Tibial nerve (tissue), 4 donors: ENCODE results near the gene KIF3C. TPM values are rescaled to one million over a fixed set of nuclear protein-coding genes. Genes with fewer than 3 reads are reported as not detected.
A peak's percentile ranks its signal among the peaks of the same experiment; 100 is the strongest.
"Not testable (repeated sequence)": the region's sequence is repeated elsewhere in the genome, so short reads cannot be mapped to it uniquely, and the experiment has no call there.

Experiments
- DNase-seq, 2 donors: peaks; one replicate each; pipeline ENCODE4 v3.0.0-alpha.2; 2019; ENCODE audit warnings: low spot score in 2 of 2
- H3K27ac ChIP-seq, 4 donors: fragments of 200-600 bp; sonication (generic) in 3 of 4; one replicate each; pipeline ENCODE4 v1.5.1; 2017 to 2019; ENCODE audit warnings: mild to moderate bottlenecking in 1 of 4
- H3K27me3 ChIP-seq, 2 donors: fragments of 200-600 bp; sonication (generic) in 1 of 2; one replicate each; pipeline versions ENCODE4 v1.5.1 to v1.6.0; 2017 to 2019
- H3K36me3 ChIP-seq, 3 donors: fragments of 200-600 bp; sonication (generic); one replicate each; pipeline ENCODE4 v1.5.1; 2018 to 2019
- H3K4me1 ChIP-seq, 4 donors: fragments of 200-600 bp; sonication (generic) in 3 of 4; one replicate each; pipeline ENCODE4 v1.5.1; 2017 to 2019
- H3K4me3 ChIP-seq, 4 donors: fragments of 200-600 bp; sonication (generic) in 3 of 4; one replicate each; pipeline ENCODE4 v1.5.1; 2017 to 2019; ENCODE audit warnings: mild to moderate bottlenecking in 1 of 4, moderate library complexity in 1 of 4
- H3K9me3 ChIP-seq, 4 donors: fragments of 200-600 bp; sonication (generic) in 3 of 4; one replicate each; pipeline ENCODE4 v1.5.1; 2017 to 2019
- CTCF ChIP-seq, 5 experiments: fragments of 200-600 bp in 3 of 5; fragments of 450-650 bp in 2 of 5; sonication (generic) in 3 of 5; IDR thresholded peaks; one replicate each; pipeline ENCODE4 v1.5.1; 2016 to 2019; ENCODE audit warnings: antibody characterized with exemption in 5 of 5, mild to moderate bottlenecking in 3 of 5, moderate library complexity in 2 of 5
- EP300 ChIP-seq, 2 donors: sonication (generic); formaldehyde crosslinking; IDR thresholded peaks; one replicate each; pipeline ENCODE4 v1.6.1; 2017; ENCODE audit warnings: antibody characterized with exemption in 2 of 2, mild to moderate bottlenecking in 1 of 2
- POLR2A ChIP-seq, 2 donors: fragments of 450-650 bp; IDR thresholded peaks; one replicate each; pipeline ENCODE4 v1.6.1; 2017; ENCODE audit warnings: antibody characterized with exemption in 2 of 2, mild to moderate bottlenecking in 2 of 2, moderate library complexity in 2 of 2
- WGBS, 2 donors: methylation state at CpG; one replicate each; pipeline ENCODE4 v1.1.5; 2018; 5-methylcytosine and 5-hydroxymethylcytosine counted together
- total RNA-seq, 4 donors: library from RNA; depleted of rRNA; stranded (reverse); fragments of >200 nt; gene quantifications; one replicate each; pipeline ENCODE4 v1.1.0, GENCODE V29; 2016

KIF3C gene
- total RNA-seq, 4 donors from 2014 or later, result 20.2 to 31.9 (median 22.8) TPM

GRCh38 chr2:26008095-26008494 lies 25.8 kb upstream of the KIF3C start:
- Histone ChIP-seq H3K27ac (no peak overlapping the region), H3K9me3 (no peaks in the 10 kb centered on the region), H3K4me3 (no peak overlapping the region), H3K36me3 (no peaks in the 10 kb centered on the region), H3K4me1 (peaks cover 0 to 12% (median 5%) of the 10 kb centered on the region in 4 donors), H3K27me3 (no peaks in the 10 kb centered on the region)
- no peak for DNase-seq
- no peak for TF ChIP-seq POLR2A (IDR thresholded peaks at IDR 0.05)
- TF ChIP-seq CTCF (IDR thresholded peaks at IDR 0.05), result no peak
- no peak for TF ChIP-seq EP300 (IDR thresholded peaks at IDR 0.05)
- 91 to 100% methylated on average over 1 of the region's 1 CpG for WGBS, 2 donors

GRCh38 chr2:26002632-26003310 lies 20.5 kb upstream of the KIF3C start:
- Histone ChIP-seq H3K9me3 (no peaks in the 10 kb centered on the region), H3K4me3 (no peak overlapping the region), H3K27ac (peak overlapping the region in 2 of 4 donors; percentile 66 to 71), H3K36me3 (no peaks in the 10 kb centered on the region), H3K4me1 (peaks cover 0 to 29% (median 18%) of the 10 kb centered on the region in 4 donors), H3K27me3 (no peaks in the 10 kb centered on the region)
- TF ChIP-seq POLR2A (IDR thresholded peaks at IDR 0.05), result no peak
- no peak for TF ChIP-seq CTCF (IDR thresholded peaks at IDR 0.05)
- TF ChIP-seq EP300 (IDR thresholded peaks at IDR 0.05), result peak in 1 of 2 donors; percentile 35
- 70 to 71% methylated on average over 9 of the region's 9 CpGs for WGBS, 2 donors
- DNase-seq, result peak in 1 of 2 donors; percentile 48

- peak; percentile 28 to 65 for DNase-seq
- Histone ChIP-seq H3K9me3 (no peaks in the 10 kb centered on the region), H3K27me3 (no peaks in the 10 kb centered on the region), H3K27ac (peak overlapping the region; percentile 14 to 71 (median 60)), H3K4me1 (peaks cover 0 to 29% (median 18%) of the 10 kb centered on the region in 4 donors), H3K36me3 (no peaks in the 10 kb centered on the region), H3K4me3 (no peak overlapping the region)
- TF ChIP-seq POLR2A (IDR thresholded peaks at IDR 0.05), result no peak
- TF ChIP-seq EP300 (IDR thresholded peaks at IDR 0.05), result peak; percentile 62 to 71
- TF ChIP-seq CTCF (IDR thresholded peaks at IDR 0.05), result no peak
- 7 to 13% methylated on average over 4 of the region's 4 CpGs for WGBS, 2 donors
Measured at GRCh38 chr2:26001743-26002351, 19.6 kb upstream of the KIF3C start.

- Histone ChIP-seq H3K27me3 (no peaks in the 10 kb centered on the region), H3K27ac (peak overlapping the region in 1 of 4 donors; percentile 57), H3K36me3 (no peaks in the 10 kb centered on the region), H3K9me3 (no peaks in the 10 kb centered on the region), H3K4me3 (no peak overlapping the region), H3K4me1 (peaks cover 0 to 29% (median 18%) of the 10 kb centered on the region in 4 donors)
- TF ChIP-seq EP300 (IDR thresholded peaks at IDR 0.05), result peak in 1 of 2 donors; percentile 10
- TF ChIP-seq CTCF (IDR thresholded peaks at IDR 0.05), result no peak
- DNase-seq, result no peak
- WGBS, 2 donors, result 38 to 48% methylated on average over 5 of the region's 5 CpGs
Measured at GRCh38 chr2:26000561-26001082, 18.3 kb upstream of the KIF3C start.

GRCh38 chr2:25999406-25999805 lies 17.1 kb upstream of the KIF3C start:
- H3K4me3 ChIP-seq, H3K27ac ChIP-seq, H3K36me3 ChIP-seq, H3K9me3 ChIP-seq, DNase-seq, H3K27me3 ChIP-seq: not testable (repeated sequence)
- H3K4me1 ChIP-seq, result peaks cover 0 to 29% (median 18%) of the 10 kb centered on the region in 4 donors
- WGBS, 2 donors, result 87 to 91% methylated on average over 7 of the region's 7 CpGs

- H3K4me3 ChIP-seq, DNase-seq, H3K27me3 ChIP-seq, H3K9me3 ChIP-seq, H3K27ac ChIP-seq, H3K36me3 ChIP-seq: not testable (repeated sequence)
- peaks cover 0 to 29% (median 18%) of the 10 kb centered on the region in 4 donors for H3K4me1 ChIP-seq
- WGBS, 2 donors, result 97 to 98% methylated on average over 13 of the region's 13 CpGs
Measured at GRCh38 chr2:25998816-25999383, 16.6 kb upstream of the KIF3C start.
